Measurements from ENCODE around the gene DUOXA2.

GRCh38 chr15:45161666-45162065 is 47.5 kb downstream of the DUOXA2 start:
- TF ChIP-seq TAF1 (IDR thresholded peaks at IDR 0.05; ENCODE audit: borderline replicate concordance, insufficient read depth, low read length) = no peak
- TF ChIP-seq POLR2AphosphoS5 (IDR thresholded peaks at IDR 0.05; ENCODE audit: low read depth, low read length) = no peak
- TF ChIP-seq REST (IDR thresholded peaks at IDR 0.05; ENCODE audit: insufficient read depth in 1 of 2, low read depth in 2 of 2, low read length in 2 of 2) = no peak
- no peak for TF ChIP-seq FOXP2 (optimal IDR thresholded peaks at IDR 0.05; ENCODE audit: borderline replicate concordance, extremely low read depth, extremely low read length, insufficient read depth)
- TF ChIP-seq SIN3A (IDR thresholded peaks at IDR 0.05; ENCODE audit: borderline replicate concordance, insufficient read depth, low read length) = no peak

Data from PFSK-1 (cell line).